Activated CD4-positive, alpha-beta T cell treated with anti-CD3 and anti-CD28 coated beads for 24 hours (primary cell): ENCODE results near the gene NRXN3.
A peak's percentile ranks its signal among the peaks of the same experiment; 100 is the strongest.

ENCODE experiments used
- DNase-seq, 2 donors: peaks; one replicate each; pipeline ENCODE4 v3.0.0-alpha.2; 2020; ENCODE audit warnings: low read depth in 2 of 2

NRXN3 gene

DNA sequence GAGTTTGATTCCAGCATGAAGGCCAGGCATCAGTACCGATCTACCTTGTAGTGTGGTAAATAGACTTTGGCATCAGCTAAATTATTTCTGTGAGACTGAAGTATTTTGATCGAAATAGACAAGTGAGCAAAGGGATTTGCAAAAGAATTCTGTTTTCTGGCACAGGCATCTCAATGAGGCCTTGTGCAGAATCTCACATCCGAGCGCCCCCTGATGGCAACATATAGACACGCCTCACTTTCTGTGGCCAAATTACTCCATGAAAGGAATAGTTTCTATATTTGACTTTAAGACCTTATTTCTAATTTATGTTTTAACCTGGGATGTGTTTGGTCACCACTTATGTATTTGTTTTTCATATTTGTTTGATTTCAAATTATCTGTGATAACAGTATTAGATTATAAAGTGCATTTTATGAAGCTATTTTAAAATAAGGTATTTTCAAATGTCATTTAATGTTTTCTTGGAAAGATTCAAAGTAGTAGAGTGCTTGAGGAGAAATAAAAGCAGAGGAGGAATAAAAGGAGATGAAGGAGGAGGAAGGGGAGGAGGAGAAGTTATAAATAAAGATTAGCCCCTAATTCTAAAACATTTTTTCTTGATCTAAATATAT lies 731.9 kb downstream of the NRXN3 start:
- DNase-seq: no peak

DNA sequence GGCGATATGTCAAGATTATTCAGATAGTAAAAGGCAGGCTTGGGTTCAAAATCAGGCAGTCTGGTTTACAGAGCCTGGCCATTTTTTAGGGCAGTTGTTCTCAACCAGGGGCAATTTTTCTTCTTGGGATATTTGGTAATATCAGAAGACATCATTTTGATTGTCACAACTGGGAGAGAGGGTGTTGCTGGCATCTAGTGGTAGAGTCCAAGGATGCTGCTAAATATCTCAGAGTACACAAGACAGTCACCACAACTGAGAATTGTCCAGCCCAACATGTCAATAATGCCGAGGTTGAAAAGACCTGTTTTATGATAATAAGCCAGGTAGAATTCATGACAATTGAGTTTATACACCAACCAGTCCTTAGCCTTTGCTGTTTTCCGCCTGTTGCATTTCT lies 733.9 kb downstream of the NRXN3 start:
- DNase-seq: no peak

- DNase-seq: no peak
These were observed 747.3 kb downstream of the NRXN3 start for GRCh38 chr14:78917462-78917861.

- DNase-seq: no peak
These were observed 751.7 kb downstream of the NRXN3 start for GRCh38 chr14:78921856-78922255.

DNA sequence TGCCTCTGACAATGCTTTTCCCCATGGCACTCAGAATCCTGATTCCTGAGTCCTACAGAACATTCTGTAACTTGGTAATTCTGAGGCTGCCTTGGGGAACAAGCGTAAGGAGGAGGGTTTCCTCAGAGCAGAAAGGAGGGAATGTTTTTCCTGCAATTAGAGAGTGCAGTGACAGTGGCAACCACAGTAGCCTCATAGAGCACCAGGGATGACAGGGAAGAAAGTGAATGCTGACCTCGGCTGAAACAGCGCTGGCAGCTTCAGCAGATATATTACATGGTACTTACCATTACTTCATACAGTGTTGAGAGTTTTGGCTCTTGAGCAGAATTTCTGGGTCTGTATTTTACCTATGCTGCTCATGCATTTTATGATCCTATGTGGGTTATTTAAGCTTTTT lies 757.1 kb downstream of the NRXN3 start:
- DNase-seq: no peak

DNA sequence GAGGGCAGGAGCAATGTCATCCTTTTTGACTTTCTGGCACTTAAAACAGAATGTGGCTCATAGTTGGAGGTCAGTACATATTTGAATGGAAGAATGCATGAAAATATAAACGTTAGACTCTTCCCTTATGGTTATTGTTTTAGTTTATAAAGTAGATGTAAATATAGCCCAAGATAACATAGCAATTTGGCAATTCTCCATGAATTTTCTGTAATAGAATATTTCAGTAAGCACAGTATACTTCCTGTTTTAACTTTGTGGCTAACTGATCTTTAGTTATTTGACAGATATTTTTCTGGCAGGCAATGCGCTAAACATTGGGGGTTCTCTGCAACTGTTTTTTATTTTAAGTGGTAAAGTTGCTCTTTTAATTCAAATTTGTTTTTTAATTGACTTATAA lies 763.0 kb downstream of the NRXN3 start:
- no peak for DNase-seq

DNA sequence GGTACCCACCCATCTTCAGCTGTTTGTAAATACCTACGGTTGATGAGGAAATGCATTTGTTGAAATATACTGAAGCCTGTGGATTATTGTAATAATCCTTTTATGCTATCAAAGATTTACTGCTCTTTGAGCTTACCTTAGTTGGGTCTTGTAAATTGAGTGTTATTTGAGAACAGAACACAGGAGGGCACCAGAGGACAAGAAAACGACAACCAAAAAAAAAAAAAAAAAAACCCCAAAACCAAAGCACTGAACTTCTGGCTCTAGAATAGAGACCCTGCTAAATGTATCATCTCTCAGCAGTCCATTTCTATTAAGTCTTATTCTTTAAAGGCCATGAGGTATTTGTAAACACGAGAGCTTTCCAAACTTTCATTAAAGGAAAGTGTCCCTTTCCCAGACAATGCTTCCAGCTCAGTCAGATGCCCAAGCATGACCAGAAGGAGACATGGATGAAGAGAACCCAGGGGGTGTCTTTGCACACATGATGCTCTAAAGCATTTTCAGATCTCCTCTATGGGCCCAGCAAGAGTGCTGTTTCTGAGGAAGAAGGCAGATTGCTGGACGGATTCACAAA lies 763.9 kb downstream of the NRXN3 start:
- DNase-seq: no peak

- no peak for DNase-seq
These were observed 776.8 kb downstream of the NRXN3 start for GRCh38 chr14:78946949-78947348.

DNA sequence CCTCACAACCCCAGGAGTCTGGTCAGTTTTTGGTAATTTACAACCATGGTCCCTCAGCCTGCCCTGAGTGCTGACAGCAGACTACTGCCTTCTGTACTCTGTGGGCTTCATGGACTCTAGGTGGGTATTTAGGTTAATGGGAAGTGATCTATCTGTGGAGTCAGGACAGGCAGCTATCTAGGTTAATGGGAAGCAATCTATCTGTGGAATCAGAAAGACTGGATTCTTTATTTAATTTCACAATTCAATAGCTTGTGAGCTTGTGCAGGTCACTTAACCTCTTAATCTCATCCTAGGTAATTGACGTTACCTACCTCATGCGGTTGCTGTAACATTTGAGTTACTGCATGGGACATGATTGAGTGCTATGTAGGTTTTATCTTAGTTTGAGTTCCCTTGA lies 777.5 kb downstream of the NRXN3 start:
- no peak for DNase-seq

DNA sequence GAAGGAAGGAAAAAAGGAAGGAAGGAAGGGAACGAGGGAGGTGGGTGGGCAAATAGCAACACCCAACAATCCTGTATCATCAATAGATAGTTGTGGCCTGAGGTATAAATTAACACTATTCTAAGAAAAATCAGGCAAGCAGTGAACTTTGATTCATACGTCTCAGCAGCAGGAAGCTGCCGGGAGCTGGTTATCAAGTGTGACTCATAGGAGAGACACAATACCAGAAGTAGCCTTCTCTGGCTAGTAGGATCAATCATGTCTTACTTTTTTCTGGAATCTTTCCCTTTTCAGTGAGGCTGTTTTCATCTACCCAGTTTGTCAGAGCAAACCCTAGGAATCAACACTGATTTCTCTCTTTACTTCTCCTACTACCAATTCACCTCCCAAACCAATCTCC lies 780.5 kb downstream of the NRXN3 start:
- no peak for DNase-seq

GRCh38 chr14:78951602-78952001 lies 781.4 kb downstream of the NRXN3 start:
- DNase-seq: no peak

GRCh38 chr14:78959674-78960264 lies 789.6 kb downstream of the NRXN3 start:
- peak; percentile 28 to 39 for DNase-seq

DNA sequence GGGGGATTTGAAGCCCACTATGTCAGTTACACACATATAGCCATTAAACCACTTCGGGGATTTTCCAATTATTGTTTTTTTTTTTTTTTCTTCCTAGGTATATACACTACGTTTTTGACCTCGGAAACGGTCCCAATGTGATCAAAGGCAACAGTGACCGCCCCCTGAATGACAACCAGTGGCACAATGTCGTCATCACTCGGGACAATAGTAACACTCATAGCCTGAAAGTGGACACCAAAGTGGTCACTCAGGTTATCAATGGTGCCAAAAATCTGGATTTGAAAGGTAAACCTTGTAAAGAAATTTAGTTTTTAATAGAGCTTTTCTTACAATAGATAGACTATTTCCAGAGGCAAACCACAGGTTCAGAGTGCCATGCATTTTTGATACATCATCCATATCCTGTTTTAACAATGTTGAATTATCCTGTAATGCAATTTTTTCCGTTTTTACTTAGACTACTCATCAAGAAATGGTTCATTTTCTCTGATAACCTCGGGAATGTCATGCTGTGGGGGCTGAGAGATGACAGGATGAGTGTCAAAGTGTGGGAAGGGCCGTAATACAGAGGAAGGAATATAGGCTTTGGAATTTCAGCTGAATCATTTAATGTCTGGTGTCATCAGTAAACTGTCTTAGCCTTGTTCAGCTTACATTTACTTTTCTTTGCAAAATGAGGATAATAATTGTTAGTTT lies 797.1 kb downstream of the NRXN3 start:
- DNase-seq: no peak

DNA sequence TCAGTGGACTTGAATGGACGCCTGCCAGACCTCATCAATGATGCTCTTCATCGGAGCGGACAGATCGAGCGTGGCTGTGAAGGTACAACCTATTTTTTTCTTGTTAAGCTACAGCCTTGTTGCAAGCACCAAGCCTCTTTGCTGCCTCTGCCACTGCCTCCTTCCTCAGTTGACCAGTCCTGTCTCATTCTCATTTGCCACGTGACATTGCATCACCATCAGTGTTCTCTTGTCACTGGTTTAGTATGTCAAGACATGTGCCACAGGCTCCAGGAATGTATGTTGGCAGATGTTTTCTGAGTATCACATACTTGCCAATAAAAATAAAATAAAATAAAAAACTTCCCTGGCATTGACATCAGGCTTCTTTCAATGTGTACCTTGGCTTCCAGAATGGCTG lies 798.1 kb downstream of the NRXN3 start:
- no peak for DNase-seq

DNA sequence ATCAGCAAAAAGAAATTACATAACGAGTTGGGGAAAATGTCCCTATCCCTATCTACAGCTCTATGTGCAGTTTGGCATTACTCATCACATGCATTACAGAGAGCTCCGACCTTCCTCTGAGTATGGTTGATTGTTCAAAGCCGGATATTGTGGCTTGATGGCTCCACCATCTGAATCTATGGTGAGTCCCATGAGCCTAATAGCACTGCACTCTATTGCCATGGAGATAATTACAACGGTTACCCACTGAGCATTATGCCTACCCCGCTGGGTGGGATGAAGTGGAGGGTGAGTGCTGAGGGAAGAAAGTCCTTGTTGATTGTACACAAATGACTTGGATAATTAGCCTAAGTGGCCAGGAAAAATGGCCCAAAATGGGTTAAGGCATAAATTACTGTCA lies 800.5 kb downstream of the NRXN3 start:
- DNase-seq: no peak

GRCh38 chr14:78972440-78972839 lies 802.3 kb downstream of the NRXN3 start:
- no peak for DNase-seq

- DNase-seq: no peak
These were observed 804.5 kb downstream of the NRXN3 start for GRCh38 chr14:78974691-78975090.

DNA sequence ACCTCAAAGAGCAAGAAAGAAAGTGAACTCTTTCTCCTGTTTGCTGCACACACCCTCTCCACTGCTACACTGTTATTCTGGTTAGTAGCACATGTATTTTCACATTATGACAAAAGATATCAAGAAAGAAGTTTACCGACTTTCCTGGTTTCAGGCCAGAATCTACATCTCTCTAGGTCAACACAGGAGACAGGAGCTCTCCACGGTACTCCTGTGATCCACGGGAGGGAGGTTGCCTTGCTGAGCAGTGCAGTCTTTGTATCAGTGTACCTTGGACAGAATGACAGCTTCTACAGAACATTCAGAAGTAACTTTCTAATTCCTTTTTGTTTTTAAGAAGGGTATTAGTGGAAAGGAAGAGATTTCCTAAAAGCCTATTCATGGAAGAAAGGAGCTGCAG lies 805.6 kb downstream of the NRXN3 start:
- DNase-seq: no peak

- no peak for DNase-seq
These were observed 808.7 kb downstream of the NRXN3 start for GRCh38 chr14:78978896-78979295.

- DNase-seq: no peak
These were observed 812.4 kb downstream of the NRXN3 start for GRCh38 chr14:78982551-78982950.

- no peak for DNase-seq
These were observed 813.0 kb downstream of the NRXN3 start for GRCh38 chr14:78983126-78983525.

- no peak for DNase-seq
These were observed 815.7 kb downstream of the NRXN3 start for GRCh38 chr14:78985668-78986381.
